ENCODE data around the gene CACNA1H. TPM values are rescaled to one million over a fixed set of nuclear protein-coding genes. Genes with fewer than 3 reads are reported as not detected.

CACNA1H gene
- total RNA-seq, 4 donors from 2014 or later = 17.0 to 63.6 (median 39.5) TPM

GRCh38 chr16:1126586-1126985, 26.3 kb upstream of the CACNA1H start:
- 41% methylated on average over 9 of the region's 10 CpGs; no CpG with 5 or more reads in 1 of the 2 donors for WGBS, 2 donors (ENCODE audit: low coverage in 1 of 2)
- in situ Hi-C loops (cut with MboI; ENCODE audit: low pct_ligation_motif_present in 1 of 4, low pct_unique_long_range_greater_than_20kb in 1 of 4, low sequenced_read_pairs in 3 of 4) = no loop called here
- Histone ChIP-seq H3K4me1 (no peaks in the 10 kb centered on the region), H3K4me3 (no peak overlapping the region), H3K36me3 (no peaks in the 10 kb centered on the region), H3K27ac (no peak overlapping the region), H3K9me3 (no peaks in the 10 kb centered on the region), H3K27me3 (no peaks in the 10 kb centered on the region)
- no peak for TF ChIP-seq POLR2A (IDR thresholded peaks at IDR 0.05)
- TF ChIP-seq EP300 (IDR thresholded peaks at IDR 0.05; ENCODE audit: low read depth) = no peak
- no peak for TF ChIP-seq POLR2AphosphoS5 (IDR thresholded peaks at IDR 0.05)
- no peak for TF ChIP-seq CTCF (IDR thresholded peaks at IDR 0.05)
- intact Hi-C loops (cut with DNase I; ENCODE audit: low total_unique reads) = no loop called here
- DNase-seq = no peak

GRCh38 chr16:1127101-1127500, 25.8 kb upstream of the CACNA1H start:
- intact Hi-C loops (cut with DNase I; ENCODE audit: low total_unique reads) (no loop called here), in situ Hi-C loops (cut with MboI; ENCODE audit: low pct_ligation_motif_present in 1 of 4, low pct_unique_long_range_greater_than_20kb in 1 of 4, low sequenced_read_pairs in 3 of 4) (no loop called here)
- TF ChIP-seq POLR2A (IDR thresholded peaks at IDR 0.05) (no peak), EP300 (IDR thresholded peaks at IDR 0.05; ENCODE audit: low read depth) (no peak), POLR2AphosphoS5 (IDR thresholded peaks at IDR 0.05) (no peak), CTCF (IDR thresholded peaks at IDR 0.05) (no peak)
- no peaks in the 10 kb centered on the region for H3K27me3 ChIP-seq
- no peak overlapping the region for H3K4me3 ChIP-seq
- no peaks in the 10 kb centered on the region for H3K36me3 ChIP-seq
- no peaks in the 10 kb centered on the region for H3K4me1 ChIP-seq
- 48% methylated on average over 16 of the region's 16 CpGs; no CpG with 5 or more reads in 1 of the 2 donors for WGBS, 2 donors (ENCODE audit: low coverage in 1 of 2)
- no peaks in the 10 kb centered on the region for H3K9me3 ChIP-seq
- no peak overlapping the region for H3K27ac ChIP-seq
- DNase-seq = no peak

GRCh38 chr16:1127971-1128715, 24.8 kb upstream of the CACNA1H start:
- Histone ChIP-seq H3K27me3 (peaks cover 8% of the 10 kb centered on the region), H3K36me3 (no peaks in the 10 kb centered on the region), H3K27ac (no peak overlapping the region), H3K4me3 (no peak overlapping the region), H3K4me1 (no peaks in the 10 kb centered on the region), H3K9me3 (no peaks in the 10 kb centered on the region)
- TF ChIP-seq POLR2A (IDR thresholded peaks at IDR 0.05) = no peak
- TF ChIP-seq EP300 (IDR thresholded peaks at IDR 0.05; ENCODE audit: low read depth) = no peak
- no peak for TF ChIP-seq CTCF (IDR thresholded peaks at IDR 0.05)
- no peak for TF ChIP-seq POLR2AphosphoS5 (IDR thresholded peaks at IDR 0.05)
- in situ Hi-C loops (cut with MboI; ENCODE audit: low pct_ligation_motif_present in 1 of 4, low pct_unique_long_range_greater_than_20kb in 1 of 4, low sequenced_read_pairs in 3 of 4) (no loop called here), intact Hi-C loops (cut with DNase I; ENCODE audit: low total_unique reads) (no loop called here)
- 85% methylated on average over 23 of the region's 31 CpGs; no CpG with 5 or more reads in 1 of the 2 donors for WGBS, 2 donors (ENCODE audit: low coverage in 1 of 2)
- DNase-seq = no peak

- intact Hi-C loops (cut with DNase I; ENCODE audit: low total_unique reads) (no loop called here), in situ Hi-C loops (cut with MboI; ENCODE audit: low pct_ligation_motif_present in 1 of 4, low pct_unique_long_range_greater_than_20kb in 1 of 4, low sequenced_read_pairs in 3 of 4) (no loop called here)
- no peak overlapping the region for H3K4me3 ChIP-seq
- no peak for DNase-seq
- H3K36me3 ChIP-seq = no peaks in the 10 kb centered on the region
- H3K4me1 ChIP-seq = no peaks in the 10 kb centered on the region
- H3K27me3 ChIP-seq = peaks cover 20% of the 10 kb centered on the region
- H3K27ac ChIP-seq = no peak overlapping the region
- TF ChIP-seq POLR2AphosphoS5 (IDR thresholded peaks at IDR 0.05) = no peak
- H3K9me3 ChIP-seq = no peaks in the 10 kb centered on the region
- 90% methylated on average over 37 of the region's 48 CpGs; no CpG with 5 or more reads in 1 of the 2 donors for WGBS, 2 donors (ENCODE audit: low coverage in 1 of 2)
Measured at GRCh38 chr16:1129106-1129960, 23.6 kb upstream of the CACNA1H start.
